SJCRH30 (cell line): ENCODE results near the gene PLEKHA4. TPM values are rescaled to one million over a fixed set of nuclear protein-coding genes. Genes with fewer than 3 reads are reported as not detected.
"Not testable (repeated sequence)": the region's sequence is repeated elsewhere in the genome, so short reads cannot be mapped to it uniquely, and the experiment has no call there.

ENCODE experiments used
- DNase-seq, 2 experiments: peaks; one replicate each; pipeline ENCODE4 v3.0.0-alpha.2; 2015 to 2020
- H3K27ac ChIP-seq: fragments of 250-450 bp; sonication (Bioruptor Pico); 2 replicates; pipeline ENCODE4 v1.5.1; 2020; ENCODE audit warnings: mild to moderate bottlenecking, moderate library complexity
- H3K27me3 ChIP-seq: fragments of 250-450 bp; sonication (Bioruptor Pico); 2 replicates; pipeline ENCODE4 v1.5.1; 2020; ENCODE audit warnings: mild to moderate bottlenecking, moderate library complexity
- H3K36me3 ChIP-seq: fragments of 250-450 bp; sonication (Bioruptor Pico); 2 replicates; pipeline ENCODE4 v1.5.1; 2020; ENCODE audit warnings: mild to moderate bottlenecking, moderate library complexity
- H3K4me1 ChIP-seq: fragments of 250-450 bp; sonication (Bioruptor Pico); 2 replicates; pipeline ENCODE4 v1.5.1; 2020; ENCODE audit warnings: mild to moderate bottlenecking, moderate library complexity
- H3K4me3 ChIP-seq: fragments of 250-450 bp; sonication (Bioruptor Pico); 2 replicates; pipeline ENCODE4 v1.5.1; 2020; ENCODE audit warnings: mild to moderate bottlenecking, moderate library complexity
- H3K9me3 ChIP-seq: fragments of 250-450 bp; sonication (Bioruptor Pico); replicated peaks from 2 replicates; pipeline ENCODE4 v1.5.1; 2020; ENCODE audit warnings: mild to moderate bottlenecking, moderate library complexity
- total RNA-seq: library from RNA; depleted of rRNA; stranded (reverse); fragments of >200 nt; shearing (Covaris generic); gene quantifications from 2 replicates; pipeline ENCODE4 v1.2.3, GENCODE V29; 2014

PLEKHA4 gene
- total RNA-seq, 1 experiment from 2014 or later, result 19.3 TPM

DNA sequence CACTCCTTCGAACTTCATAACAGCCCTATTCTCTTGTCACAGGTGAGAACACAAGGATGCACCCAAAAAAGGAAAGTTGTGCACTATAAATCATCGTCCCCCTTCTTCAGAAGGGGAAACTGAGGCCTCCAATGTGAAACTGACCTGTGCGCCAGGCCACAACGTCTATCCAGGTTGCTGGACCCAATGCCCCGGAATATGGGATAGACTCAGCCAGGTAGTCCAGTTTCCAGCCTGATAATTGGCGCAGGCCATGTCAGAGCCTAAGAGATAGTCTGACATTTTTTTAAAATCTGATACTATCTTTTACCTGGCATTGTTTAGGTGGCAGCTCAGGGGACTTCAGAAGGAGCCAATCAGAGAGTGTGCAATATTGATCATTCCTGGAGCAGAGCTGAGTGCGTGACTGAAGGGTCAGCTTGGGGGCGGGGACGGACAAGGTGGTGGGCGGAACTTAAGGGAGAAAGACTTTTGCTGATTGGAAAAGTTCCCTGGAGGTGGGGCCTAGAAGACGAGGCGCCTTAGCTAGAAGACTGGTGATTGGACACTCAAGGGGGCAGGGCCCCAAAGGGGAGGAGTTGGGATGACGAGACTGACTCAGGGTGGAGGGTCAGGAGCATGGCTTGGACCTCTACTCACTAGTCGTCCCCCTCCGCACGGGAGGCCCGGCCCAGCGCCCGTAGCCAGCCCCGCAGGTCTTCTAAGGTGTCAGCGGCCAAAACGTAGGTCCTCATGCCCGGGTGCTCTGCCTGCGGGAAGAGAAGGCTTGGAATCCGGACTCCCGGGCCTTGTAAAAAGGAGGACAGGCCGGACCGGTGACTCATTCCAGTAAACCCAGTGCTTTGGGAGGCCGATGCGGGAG is 8.5 kb downstream of the PLEKHA4 start:
- H3K36me3 ChIP-seq, result peaks cover 16% of the 10 kb centered on the region
- H3K9me3 ChIP-seq, result no peaks in the 10 kb centered on the region
- DNase-seq, result no peak
- no peaks in the 10 kb centered on the region for H3K27me3 ChIP-seq
- no peak overlapping the region for H3K4me3 ChIP-seq
- no peaks in the 10 kb centered on the region for H3K4me1 ChIP-seq
- no peak overlapping the region for H3K27ac ChIP-seq

DNA sequence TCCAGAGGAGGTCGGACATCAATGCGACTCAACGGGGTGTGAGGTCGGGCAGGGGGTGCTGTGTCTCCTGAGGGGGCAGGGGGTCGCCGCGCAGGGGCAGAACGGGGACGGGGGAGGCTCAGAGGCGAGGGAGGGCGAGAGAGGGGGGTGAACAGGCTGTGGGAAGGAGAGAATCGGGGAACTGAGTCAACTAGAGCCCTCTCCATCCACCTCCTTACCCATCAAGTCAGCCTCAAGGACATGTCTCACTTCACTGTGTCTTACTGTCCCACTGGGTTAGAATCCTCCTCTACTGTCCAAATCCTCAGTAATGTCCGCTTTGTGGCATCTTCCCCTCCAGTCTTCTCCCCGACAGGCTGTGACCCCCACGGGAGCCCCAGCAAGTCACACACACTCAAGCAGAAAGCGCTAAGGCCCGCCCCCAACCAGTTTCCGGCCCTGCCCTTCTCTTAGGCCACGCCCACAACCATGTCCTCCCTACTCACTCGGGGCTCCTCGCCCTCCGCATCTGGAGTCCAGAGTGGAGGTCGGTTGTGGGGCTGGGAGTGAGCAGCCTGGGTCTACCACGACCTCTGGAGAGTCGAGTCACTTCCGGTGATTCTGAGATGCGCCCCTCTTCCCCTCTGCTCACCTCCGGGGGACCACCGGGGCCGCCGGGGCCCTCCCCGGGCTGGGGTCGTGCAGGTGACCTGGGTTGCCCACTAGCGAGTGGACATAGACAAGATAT is 9.3 kb downstream of the PLEKHA4 start:
- DNase-seq, result no peak
- Histone ChIP-seq H3K4me3 (no peak overlapping the region), H3K27me3 (no peaks in the 10 kb centered on the region), H3K9me3 (no peaks in the 10 kb centered on the region), H3K4me1 (no peaks in the 10 kb centered on the region), H3K36me3 (peaks cover 15% of the 10 kb centered on the region), H3K27ac (no peak overlapping the region)

DNA sequence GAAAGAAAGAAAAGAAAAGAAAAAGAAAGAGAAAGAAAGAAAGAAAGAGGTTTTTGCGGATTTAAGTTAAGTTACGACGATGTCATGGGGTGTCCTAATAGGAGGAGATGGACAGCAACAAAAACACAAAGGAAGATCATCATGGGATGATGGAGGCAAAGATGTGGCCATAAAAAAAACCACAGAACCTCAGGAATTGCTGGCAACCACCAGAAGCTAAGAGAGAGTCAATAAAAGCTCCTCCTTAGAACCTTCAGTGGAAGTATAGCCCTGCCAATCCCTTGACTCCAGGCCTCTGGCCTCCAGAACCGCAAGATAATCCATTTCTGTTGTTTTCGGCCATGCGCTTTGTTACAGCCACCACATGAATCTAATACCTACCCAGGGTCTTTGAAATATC is 11.5 kb downstream of the PLEKHA4 start:
- Histone ChIP-seq H3K4me3 (no peak overlapping the region), H3K4me1 (no peaks in the 10 kb centered on the region), H3K27ac (no peak overlapping the region), H3K27me3 (no peaks in the 10 kb centered on the region), H3K36me3 (peaks cover 19% of the 10 kb centered on the region), H3K9me3 (no peaks in the 10 kb centered on the region)
- no peak for DNase-seq

GRCh38 chr19:48854103-48854502 is 14.3 kb downstream of the PLEKHA4 start:
- Histone ChIP-seq H3K4me3 (no peak overlapping the region), H3K36me3 (peaks cover 7% of the 10 kb centered on the region), H3K9me3 (no peaks in the 10 kb centered on the region), H3K4me1 (no peaks in the 10 kb centered on the region), H3K27me3 (no peaks in the 10 kb centered on the region), H3K27ac (no peak overlapping the region)
- DNase-seq, result no peak

DNA sequence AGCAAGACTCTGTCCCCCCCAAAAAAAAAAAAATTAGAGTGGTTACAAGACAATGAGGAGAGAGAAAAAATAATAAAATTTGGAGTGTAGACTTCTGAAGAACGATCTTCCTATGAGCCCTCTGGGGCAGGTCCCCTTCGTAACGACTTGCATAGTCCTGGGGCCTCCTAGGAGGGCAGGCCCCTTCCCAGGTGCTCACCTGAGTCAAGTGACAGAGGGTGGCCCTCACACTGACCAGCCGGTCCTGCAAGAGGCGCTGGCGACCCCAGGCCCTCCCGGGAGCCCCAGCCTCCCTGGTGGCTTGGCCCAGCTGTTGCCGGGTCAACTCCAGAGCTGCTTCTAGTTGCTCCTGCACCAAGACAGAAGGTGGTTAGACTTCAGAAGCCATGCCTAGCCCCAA is 14.9 kb downstream of the PLEKHA4 start:
- no peak for DNase-seq

GRCh38 chr19:48852292-48852691 is 16.1 kb downstream of the PLEKHA4 start:
- Histone ChIP-seq H3K4me1 (no peaks in the 10 kb centered on the region), H3K36me3 (peaks cover 11% of the 10 kb centered on the region), H3K27ac (no peak overlapping the region), H3K9me3 (no peaks in the 10 kb centered on the region), H3K4me3 (no peak overlapping the region), H3K27me3 (no peaks in the 10 kb centered on the region)
- DNase-seq, result no peak

More for the DNA sequence above, 14.9 kb downstream of the PLEKHA4 start:
- no peak overlapping the region for H3K4me3 ChIP-seq
- H3K4me1 ChIP-seq, result no peaks in the 10 kb centered on the region
- H3K27ac ChIP-seq, result no peak overlapping the region
- peaks cover 6% of the 10 kb centered on the region for H3K36me3 ChIP-seq
- no peaks in the 10 kb centered on the region for H3K27me3 ChIP-seq
- no peaks in the 10 kb centered on the region for H3K9me3 ChIP-seq

- H3K4me3 ChIP-seq, H3K27ac ChIP-seq, H3K9me3 ChIP-seq, H3K27me3 ChIP-seq, DNase-seq, H3K4me1 ChIP-seq: not testable (repeated sequence)
- H3K36me3 ChIP-seq, result peaks cover 23% of the 10 kb centered on the region
These were observed 21.8 kb downstream of the PLEKHA4 start for GRCh38 chr19:48846659-48847058.

GRCh38 chr19:48845384-48845783 is 23.0 kb downstream of the PLEKHA4 start:
- no peak for DNase-seq
- no peaks in the 10 kb centered on the region for H3K9me3 ChIP-seq
- H3K27ac ChIP-seq, result no peak overlapping the region
- peaks cover 23% of the 10 kb centered on the region for H3K36me3 ChIP-seq
- H3K4me1 ChIP-seq, result no peaks in the 10 kb centered on the region
- H3K27me3 ChIP-seq, result no peaks in the 10 kb centered on the region
- H3K4me3 ChIP-seq, result no peak overlapping the region

DNA sequence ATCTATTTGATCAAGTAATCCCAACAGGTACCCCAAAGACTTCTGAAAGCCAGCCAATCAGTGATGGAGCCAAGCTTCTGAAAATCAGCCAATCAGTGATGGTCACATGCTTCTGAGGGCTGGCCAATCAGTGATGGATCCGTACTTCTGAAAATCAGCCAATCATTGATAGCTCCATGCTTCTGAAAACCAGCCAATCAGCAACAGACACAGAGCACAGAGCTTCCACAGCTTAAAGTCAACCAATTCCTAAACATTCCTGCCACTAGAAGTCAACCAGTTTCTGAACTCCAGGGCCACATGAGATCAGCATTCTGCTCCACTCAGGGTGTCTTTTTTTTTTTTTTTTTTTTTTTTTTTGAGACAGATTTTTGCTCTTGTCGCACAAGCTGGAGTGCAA is 23.9 kb downstream of the PLEKHA4 start:
- H3K36me3 ChIP-seq, result peaks cover 23% of the 10 kb centered on the region
- no peak overlapping the region for H3K4me3 ChIP-seq
- H3K27me3 ChIP-seq, result no peaks in the 10 kb centered on the region
- DNase-seq, result peak; percentile 30 to 60
- no peak overlapping the region for H3K27ac ChIP-seq
- no peaks in the 10 kb centered on the region for H3K4me1 ChIP-seq
- no peaks in the 10 kb centered on the region for H3K9me3 ChIP-seq

DNA sequence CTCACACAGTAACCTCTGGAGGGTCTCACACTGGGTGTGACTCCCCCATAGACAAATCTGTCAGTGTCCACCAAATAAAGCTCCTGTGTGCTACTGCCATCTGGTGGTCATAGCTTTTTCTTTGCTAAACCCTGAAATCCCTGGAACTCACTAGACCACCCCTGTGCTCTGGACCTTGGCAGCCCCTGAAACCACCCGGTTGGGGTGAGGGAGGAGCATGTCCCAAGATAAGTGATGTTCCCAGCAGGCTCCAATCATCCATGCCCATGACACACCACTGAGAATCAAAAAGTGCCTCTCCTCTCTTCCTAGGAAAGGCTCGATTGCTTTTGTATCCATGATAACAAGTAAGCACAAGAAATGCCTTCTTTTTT is 25.6 kb downstream of the PLEKHA4 start:
- H3K27me3 ChIP-seq, result no peaks in the 10 kb centered on the region
- no peak overlapping the region for H3K4me3 ChIP-seq
- H3K4me1 ChIP-seq, result no peaks in the 10 kb centered on the region
- DNase-seq, result peak; percentile 69 to 86
- H3K36me3 ChIP-seq, result peaks cover 22% of the 10 kb centered on the region
- no peaks in the 10 kb centered on the region for H3K9me3 ChIP-seq
- H3K27ac ChIP-seq, result no peak overlapping the region

GRCh38 chr19:48841571-48841970 is 26.8 kb downstream of the PLEKHA4 start:
- no peaks in the 10 kb centered on the region for H3K9me3 ChIP-seq
- H3K36me3 ChIP-seq, result peaks cover 10% of the 10 kb centered on the region
- no peak for DNase-seq
- no peak overlapping the region for H3K27ac ChIP-seq
- no peak overlapping the region for H3K4me3 ChIP-seq
- H3K4me1 ChIP-seq, result no peaks in the 10 kb centered on the region
- no peaks in the 10 kb centered on the region for H3K27me3 ChIP-seq

- Histone ChIP-seq H3K4me3 (no peak overlapping the region), H3K4me1 (no peaks in the 10 kb centered on the region), H3K36me3 (peaks cover 6% of the 10 kb centered on the region), H3K9me3 (no peaks in the 10 kb centered on the region), H3K27me3 (no peaks in the 10 kb centered on the region), H3K27ac (no peak overlapping the region)
- no peak for DNase-seq
These were observed 27.4 kb downstream of the PLEKHA4 start for GRCh38 chr19:48841047-48841446.

GRCh38 chr19:48837687-48838086 is 30.7 kb downstream of the PLEKHA4 start:
- Histone ChIP-seq H3K9me3 (no peaks in the 10 kb centered on the region), H3K4me3 (no peak overlapping the region), H3K4me1 (no peaks in the 10 kb centered on the region), H3K36me3 (no peaks in the 10 kb centered on the region), H3K27ac (no peak overlapping the region), H3K27me3 (no peaks in the 10 kb centered on the region)
- DNase-seq, result no peak

DNA sequence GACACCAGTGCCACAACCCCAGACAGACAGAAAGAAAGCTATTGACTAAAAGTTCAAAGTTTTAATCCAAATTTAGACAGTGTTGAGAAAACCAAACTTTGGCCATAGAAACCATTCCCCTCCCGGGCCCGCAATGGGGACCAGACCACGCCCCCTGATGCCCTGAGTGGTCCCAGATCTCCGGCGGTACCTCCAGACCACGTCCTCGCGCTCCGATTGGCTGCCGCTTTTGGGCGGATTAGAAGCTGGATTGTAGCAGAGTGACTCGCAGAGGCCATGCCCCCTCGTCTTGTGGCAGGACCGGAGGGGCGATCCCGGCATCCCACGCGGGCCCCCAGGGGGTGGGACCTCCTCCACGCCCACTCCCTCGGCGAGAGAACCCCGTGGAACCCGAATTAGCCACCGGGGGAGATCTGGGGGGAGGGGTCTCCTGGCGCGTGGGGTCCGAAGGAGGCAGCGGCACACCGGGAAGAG is 31.3 kb downstream of the PLEKHA4 start:
- no peaks in the 10 kb centered on the region for H3K36me3 ChIP-seq
- no peak overlapping the region for H3K27ac ChIP-seq
- no peaks in the 10 kb centered on the region for H3K27me3 ChIP-seq
- DNase-seq, result peak in 1 of 2 experiments; percentile 23
- H3K4me1 ChIP-seq, result no peaks in the 10 kb centered on the region
- no peak overlapping the region for H3K4me3 ChIP-seq
- H3K9me3 ChIP-seq, result no peaks in the 10 kb centered on the region
